K562 (cell line): Measurements from ENCODE around the gene SCNN1A.

Experiments
- CTCF ChIP-seq, 3 experiments: IDR thresholded peaks in 2 of 3; conservative IDR thresholded peaks in 1 of 3; 2 replicates each; pipeline ENCODE4 v1.5.1; 2011 to 2012; ENCODE audit warnings: low read length in 3 of 3, mild to moderate bottlenecking in 3 of 3, control low read depth in 2 of 3, improper control_type of control experiment in 1 of 3, inconsistent platforms in 1 of 3, low read depth in 1 of 3, mixed read lengths in 1 of 3, moderate library complexity in 1 of 3; ENCODE audit not compliant: insufficient read depth in 2 of 3
- EP300 ChIP-seq: IDR thresholded peaks from 2 replicates; pipeline ENCODE4 v1.6.1; 2012; ENCODE audit warnings: low read length, improper control_type of control experiment
- FOXJ3 ChIP-seq: sonication (generic); formaldehyde crosslinking; IDR thresholded peaks from 2 replicates; pipeline ENCODE4 v1.4.0; 2020; ENCODE audit warnings: mild to moderate bottlenecking, missing genetic modification reagents
- GTF2F1 ChIP-seq: IDR thresholded peaks from 2 replicates; pipeline ENCODE4 v1.6.1; 2011; ENCODE audit warnings: low read depth, low read length, improper control_type of control experiment
- IRF2 ChIP-seq: sonication (generic); formaldehyde crosslinking; IDR thresholded peaks from 2 replicates; pipeline ENCODE4 v1.8.1; 2022; ENCODE audit warnings: mild to moderate bottlenecking, missing genetic modification reagents
- L3MBTL2 ChIP-seq: fragments of 450-650 bp; IDR thresholded peaks from 2 replicates; pipeline ENCODE4 v1.6.1; 2016; ENCODE audit warnings: mild to moderate bottlenecking, moderate library complexity
- PCBP2 ChIP-seq: fragments of 200-400 bp; formaldehyde crosslinking; IDR thresholded peaks from 2 replicates; pipeline ENCODE4 v1.6.1; 2018; ENCODE audit warnings: low read length, low read depth, mild to moderate bottlenecking, moderate library complexity; ENCODE audit not compliant: poor library complexity, severe bottlenecking
- PKNOX1 ChIP-seq: fragments of 450-650 bp; IDR thresholded peaks from 2 replicates; pipeline ENCODE4 v1.6.1; 2016
- POLR2AphosphoS2 ChIP-seq: IDR thresholded peaks from 2 replicates; pipeline ENCODE4 v1.6.1; 2012; ENCODE audit warnings: low read length, improper control_type of control experiment
- RAD21 ChIP-seq, 2 experiments: fragments of 250-450 bp in 1 of 2; fragments of 450-650 bp in 1 of 2; sonication (Bioruptor Pico) in 1 of 2; formaldehyde crosslinking in 1 of 2; IDR thresholded peaks in 1 of 2; conservative IDR thresholded peaks in 1 of 2; 2 replicates each; pipeline versions ENCODE4 v1.4.0 to v1.8.0; 2020 to 2022; ENCODE audit warnings: mild to moderate bottlenecking in 2 of 2, moderate library complexity in 1 of 2
- ZEB2 ChIP-seq: fragments of 450-650 bp; IDR thresholded peaks from 2 replicates; pipeline ENCODE4 v1.6.1; 2016
- ZFP36 ChIP-seq: fragments of 150-350 bp; IDR thresholded peaks from 2 replicates; pipeline ENCODE4 v1.6.1; 2018; ENCODE audit warnings: low read length, low read depth; ENCODE audit not compliant: partially characterized antibody
- ZNF583 ChIP-seq: fragments of 250-450 bp; sonication (Bioruptor Pico); IDR thresholded peaks from 2 replicates; pipeline ENCODE4 v1.4.0; 2020

DNA sequence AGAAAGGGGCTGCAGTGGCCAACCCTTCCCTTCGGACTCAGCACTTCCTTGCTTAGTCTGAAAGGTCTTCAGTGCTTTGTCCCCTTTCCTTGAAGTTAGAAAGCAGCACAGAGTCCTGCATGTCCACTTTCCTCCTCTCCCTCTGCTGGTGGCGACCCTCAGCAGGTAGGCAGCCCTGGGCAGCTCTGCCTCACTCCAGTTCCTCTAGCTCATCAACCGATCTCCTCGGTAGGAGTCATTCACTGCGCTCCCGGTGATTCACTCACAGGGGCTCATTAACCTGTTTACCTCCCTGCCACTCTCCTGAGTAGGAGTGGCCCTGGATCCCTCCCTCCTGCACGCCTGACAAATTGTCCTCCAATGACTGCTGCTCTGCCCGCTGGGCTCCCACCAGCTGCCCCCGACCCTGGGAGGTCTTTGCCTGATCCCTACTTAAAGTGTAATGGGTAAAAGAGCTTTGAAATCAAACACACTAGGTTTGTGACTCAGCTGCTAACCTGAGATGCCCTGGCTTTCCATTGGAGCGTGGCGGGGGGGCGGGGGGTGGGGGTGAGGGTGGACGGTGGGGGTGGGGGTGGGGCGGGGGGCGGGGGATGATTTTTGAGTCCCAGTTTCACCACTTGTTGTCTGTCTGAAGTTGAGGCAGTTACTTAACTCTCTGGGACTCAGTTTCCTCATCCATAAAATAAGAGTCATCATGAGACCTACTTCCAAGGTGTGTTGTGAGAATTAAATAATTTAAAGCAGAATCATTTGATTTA, 4.2 kb downstream of the SCNN1A start:
- no peak for TF ChIP-seq ZFP36
- no peak for TF ChIP-seq FOXJ3
- TF ChIP-seq GTF2F1 = no peak
- no peak for TF ChIP-seq L3MBTL2
- TF ChIP-seq CTCF (IDR thresholded peaks at IDR 0.05 in 2 of 3, conservative IDR thresholded peaks at IDR 0.05 in 1 of 3; ENCODE audit: insufficient read depth in 2 of 3, low read depth in 1 of 3, low read length in 3 of 3) = peak in 2 of 3 experiments; percentile 26 to 29; a peak in 2 of 6 replicates
- TF ChIP-seq PCBP2 = no peak
- no peak for TF ChIP-seq IRF2 (CRISPR knock-in tag)
- no peak for TF ChIP-seq POLR2AphosphoS2
- no peak for TF ChIP-seq ZNF583
- TF ChIP-seq ZEB2 = peak; percentile 52; the same call in 1 of the 2 replicates
- TF ChIP-seq PKNOX1 = peak; percentile 89
- no peak for TF ChIP-seq EP300
- no peak for TF ChIP-seq RAD21 (CRISPR knock-in tag; conservative IDR thresholded peaks at IDR 0.05 in 1 of 2, IDR thresholded peaks at IDR 0.05 in 1 of 2)
